ENCODE measurements around the gene APCDD1.
"Not testable (repeated sequence)": the region's sequence is repeated elsewhere in the genome, so short reads cannot be mapped to it uniquely, and the experiment has no call there.

APCDD1 gene

DNA sequence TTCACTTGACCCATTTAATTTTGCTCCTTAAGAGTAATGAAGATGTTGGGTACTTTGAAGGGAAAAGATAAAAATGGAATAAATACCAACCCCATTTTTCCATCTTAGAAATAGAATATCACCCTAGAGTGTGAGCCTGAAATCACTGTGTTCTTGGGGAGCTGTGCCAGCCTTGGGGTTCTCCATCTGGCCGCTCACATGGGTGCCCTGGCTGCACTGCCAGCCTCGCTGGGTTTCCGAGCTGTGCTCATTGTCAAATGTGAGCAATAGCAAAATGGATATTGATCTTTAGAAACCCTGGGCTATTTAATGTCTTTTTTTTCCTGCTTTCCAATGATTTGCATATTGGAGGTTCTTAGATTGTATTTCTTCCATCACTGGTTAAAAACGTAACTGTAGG lies 9.3 kb downstream of the APCDD1 start:
- no peak for FAIRE-seq

DNA sequence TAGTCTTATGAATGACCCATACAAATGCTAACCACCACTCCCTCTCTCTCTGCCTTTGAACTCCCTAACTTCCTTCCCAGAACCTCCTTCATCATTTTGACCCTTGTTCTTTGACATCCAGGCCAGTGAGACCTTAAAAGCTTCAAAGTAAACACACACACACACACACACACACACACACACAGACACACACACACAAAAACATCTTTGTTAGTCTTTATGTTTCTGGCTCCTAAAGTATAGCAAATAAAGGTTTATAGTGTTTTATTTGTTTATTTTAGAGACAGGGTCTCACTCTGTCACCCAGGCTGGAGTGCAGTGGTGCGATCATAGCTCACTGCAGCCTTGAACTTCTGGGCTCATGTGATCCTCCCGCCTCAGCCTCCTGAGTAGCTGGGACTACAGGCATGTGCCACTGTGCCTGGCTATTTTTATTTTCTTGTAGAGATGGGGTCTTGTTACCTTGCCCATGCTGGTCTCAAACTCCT lies 9.8 kb downstream of the APCDD1 start:
- not testable (repeated sequence) for FAIRE-seq

DNA sequence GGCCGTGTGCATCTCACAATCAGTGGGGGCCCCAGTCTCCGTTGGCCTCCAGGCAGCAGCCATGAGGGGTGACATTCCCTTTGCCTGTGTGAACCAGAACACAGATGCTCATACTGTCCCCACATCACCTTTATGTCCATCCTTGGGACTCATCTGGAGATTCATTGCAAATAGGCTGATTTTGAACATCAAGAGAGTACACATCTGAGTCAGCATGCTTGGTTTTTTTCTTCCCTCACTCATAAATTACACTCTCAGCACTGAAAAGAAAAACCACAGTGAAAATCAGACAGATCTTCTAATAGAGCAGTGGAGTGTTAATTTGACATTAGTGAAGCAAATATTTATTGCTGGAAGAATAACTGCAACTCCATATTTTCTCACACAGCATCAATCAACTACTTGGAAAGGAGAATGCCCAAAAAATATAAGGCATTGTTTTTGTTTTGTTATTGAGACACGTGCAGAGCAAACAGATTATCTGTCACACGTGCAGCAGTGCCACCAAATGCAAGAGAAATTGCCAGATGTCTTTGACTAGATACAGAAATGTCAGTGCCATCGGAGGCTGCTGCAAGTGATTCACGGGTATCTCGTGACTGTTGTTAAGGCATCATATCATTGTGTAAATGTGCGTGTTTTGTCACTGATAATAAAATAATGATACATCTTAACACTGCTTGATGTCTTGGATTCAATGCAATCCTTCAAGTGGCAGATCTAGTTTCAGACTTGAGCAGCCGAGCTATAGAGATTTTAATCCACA lies 10.9 kb downstream of the APCDD1 start:
- FAIRE-seq, result no peak

DNA sequence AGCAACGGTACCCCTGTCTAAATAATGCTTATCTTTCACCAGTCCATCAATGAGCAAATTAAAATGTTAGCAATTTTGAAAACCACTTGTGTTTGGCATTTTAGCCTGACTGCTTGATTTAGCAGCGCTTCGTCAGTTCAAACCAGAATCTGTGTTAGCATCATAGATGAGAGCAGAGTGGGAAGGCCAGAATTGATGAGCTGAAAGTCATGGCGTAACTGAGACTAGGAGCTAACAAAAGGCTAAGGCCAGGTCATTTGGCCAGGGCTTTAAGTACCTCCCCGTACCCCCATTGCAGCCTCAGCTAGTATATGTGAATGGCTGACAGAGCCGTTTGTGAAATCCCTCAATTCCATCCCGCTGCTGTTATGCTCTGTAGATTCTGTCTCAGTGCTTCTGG lies 16.0 kb downstream of the APCDD1 start:
- no peak for FAIRE-seq

DNA sequence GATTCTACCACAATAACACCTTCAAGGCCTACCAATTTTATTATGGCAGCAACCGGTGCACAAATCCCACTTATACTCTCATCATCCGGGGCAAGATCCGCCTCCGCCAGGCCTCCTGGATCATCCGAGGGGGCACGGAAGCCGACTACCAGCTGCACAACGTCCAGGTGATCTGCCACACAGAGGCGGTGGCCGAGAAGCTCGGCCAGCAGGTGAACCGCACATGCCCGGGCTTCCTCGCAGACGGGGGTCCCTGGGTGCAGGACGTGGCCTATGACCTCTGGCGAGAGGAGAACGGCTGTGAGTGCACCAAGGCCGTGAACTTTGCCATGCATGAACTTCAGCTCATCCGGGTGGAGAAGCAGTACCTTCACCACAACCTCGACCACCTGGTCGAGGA lies 17.1 kb downstream of the APCDD1 start:
- FAIRE-seq, result no peak

DNA sequence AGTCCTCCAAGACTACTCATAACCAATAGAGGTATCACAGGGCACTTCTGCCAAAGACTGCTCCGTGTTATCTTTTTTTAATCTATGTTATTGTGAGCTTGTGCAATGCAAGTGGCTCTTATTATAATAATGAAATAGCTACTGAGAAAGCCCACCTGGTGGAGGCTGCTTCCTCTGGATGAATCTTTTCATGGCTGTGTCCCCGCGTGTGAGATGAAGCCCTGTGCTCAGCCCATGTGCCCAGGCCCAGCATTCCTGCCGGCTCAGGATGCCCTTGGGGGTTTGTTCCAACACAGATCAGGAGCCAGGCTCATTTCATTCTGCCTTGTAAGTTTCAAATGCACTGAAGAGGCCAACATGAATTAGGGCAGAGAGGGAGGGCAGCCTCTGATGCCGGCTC lies 18.7 kb downstream of the APCDD1 start:
- no peak for FAIRE-seq

DNA sequence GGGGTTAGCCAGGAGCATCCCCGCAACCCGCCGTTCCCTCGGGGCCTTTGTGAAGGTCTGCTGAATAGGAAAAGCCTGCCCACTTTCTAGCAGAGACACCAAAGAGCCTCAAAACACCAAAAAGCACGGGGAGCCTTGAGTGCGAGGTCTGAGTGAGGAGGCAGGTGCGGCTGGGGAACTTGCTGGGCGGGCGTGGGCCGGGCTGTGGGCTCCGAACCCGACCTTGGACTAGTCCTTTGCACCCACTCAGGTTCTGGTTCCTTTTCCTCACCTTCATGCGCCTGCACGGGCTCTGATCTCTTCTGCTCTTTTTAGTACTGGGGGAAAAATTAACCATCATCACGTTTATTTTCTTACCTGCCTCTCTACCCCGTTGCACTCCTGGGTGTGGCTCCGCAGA lies 19.9 kb downstream of the APCDD1 start:
- FAIRE-seq, result no peak

DNA sequence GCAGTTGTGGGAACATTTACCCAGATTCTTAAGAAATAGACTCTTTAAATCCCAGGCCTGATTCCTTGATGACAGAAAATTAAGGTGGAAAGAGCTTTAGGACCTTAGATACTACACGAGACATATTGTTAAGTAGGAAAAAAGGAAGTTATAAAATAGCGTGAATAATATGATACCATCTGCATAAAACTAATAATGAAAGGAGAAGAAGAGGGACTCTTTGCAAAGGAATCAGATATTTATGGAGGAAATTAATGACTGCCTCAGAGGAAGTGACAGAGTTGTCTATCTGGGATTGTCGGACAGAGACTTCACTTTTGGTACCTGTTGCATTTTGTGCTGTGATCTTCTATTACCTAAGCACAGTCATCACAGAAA lies 20.8 kb downstream of the APCDD1 start:
- no peak for FAIRE-seq

DNA sequence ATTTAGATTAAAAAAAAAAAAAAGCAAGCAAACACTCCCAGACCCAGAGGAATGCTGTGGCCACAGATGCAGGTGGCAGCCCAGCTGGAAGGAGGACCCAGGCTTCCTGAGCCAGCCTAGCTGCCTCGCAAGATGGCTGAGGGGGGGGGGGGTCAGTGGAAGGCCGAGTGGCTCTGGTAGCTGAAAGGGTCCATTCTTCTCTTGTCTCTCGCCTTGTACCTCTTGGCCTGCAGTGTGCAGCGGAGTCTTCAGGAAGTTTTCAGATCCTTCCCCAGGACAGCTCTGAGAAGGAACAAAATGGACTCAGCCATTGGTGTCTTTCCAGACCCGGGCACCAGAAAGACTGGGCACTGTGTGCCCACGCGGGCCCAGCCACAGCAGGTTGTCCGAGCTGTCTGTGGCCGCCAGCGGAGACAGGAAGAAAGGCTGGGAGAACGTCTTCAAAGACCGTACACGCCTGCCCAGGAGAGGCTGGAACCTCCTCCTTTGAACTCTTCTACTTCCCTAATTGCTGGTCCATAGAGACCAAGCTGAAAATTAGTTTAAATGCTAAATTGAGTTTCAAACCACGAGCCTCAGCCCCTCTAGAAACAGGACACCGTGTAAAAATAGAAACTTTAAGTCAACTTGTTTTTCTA lies 21.3 kb downstream of the APCDD1 start:
- no peak for FAIRE-seq

- FAIRE-seq, result no peak
These were observed 21.9 kb downstream of the APCDD1 start for GRCh38 chr18:10476338-10476791.

DNA sequence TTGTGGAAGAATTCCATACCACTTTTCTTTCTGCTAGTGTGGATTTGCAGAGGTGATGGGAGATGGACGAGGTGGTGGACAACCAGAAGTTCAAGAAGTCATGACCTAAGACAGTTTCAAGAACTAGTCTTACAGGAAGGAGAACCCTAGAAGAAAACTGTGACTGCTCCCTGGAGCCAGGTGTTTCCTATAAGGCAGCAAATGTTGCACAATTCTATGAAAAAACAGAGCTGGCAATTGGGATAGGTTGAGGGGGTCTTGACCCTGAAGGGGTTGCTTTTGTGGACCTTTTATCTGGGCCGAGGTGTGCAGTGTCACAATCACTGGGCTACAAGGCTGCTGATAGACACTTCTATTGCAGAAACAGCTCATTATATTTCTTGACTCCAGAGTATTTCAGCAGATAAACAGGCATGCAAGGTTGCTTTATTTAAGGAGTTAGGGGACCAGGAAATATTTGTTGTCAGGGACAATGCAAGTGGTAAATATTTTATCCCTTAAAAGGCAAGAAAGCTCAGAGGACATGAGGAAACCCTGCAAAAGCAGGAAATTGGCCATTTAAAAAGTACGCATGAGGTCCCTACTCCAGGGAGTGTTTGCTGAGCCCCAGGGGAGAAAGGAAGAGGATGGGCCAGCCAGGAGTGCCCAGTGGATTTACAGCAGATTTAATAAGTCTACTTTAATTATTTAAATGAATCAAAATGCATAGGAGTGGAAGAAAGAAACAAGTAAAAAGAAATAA lies 22.9 kb downstream of the APCDD1 start:
- no peak for FAIRE-seq

- FAIRE-seq, result no peak
These were observed 23.4 kb downstream of the APCDD1 start for GRCh38 chr18:10477863-10478260.

GRCh38 chr18:10481831-10482230 lies 27.4 kb downstream of the APCDD1 start:
- FAIRE-seq, result no peak

DNA sequence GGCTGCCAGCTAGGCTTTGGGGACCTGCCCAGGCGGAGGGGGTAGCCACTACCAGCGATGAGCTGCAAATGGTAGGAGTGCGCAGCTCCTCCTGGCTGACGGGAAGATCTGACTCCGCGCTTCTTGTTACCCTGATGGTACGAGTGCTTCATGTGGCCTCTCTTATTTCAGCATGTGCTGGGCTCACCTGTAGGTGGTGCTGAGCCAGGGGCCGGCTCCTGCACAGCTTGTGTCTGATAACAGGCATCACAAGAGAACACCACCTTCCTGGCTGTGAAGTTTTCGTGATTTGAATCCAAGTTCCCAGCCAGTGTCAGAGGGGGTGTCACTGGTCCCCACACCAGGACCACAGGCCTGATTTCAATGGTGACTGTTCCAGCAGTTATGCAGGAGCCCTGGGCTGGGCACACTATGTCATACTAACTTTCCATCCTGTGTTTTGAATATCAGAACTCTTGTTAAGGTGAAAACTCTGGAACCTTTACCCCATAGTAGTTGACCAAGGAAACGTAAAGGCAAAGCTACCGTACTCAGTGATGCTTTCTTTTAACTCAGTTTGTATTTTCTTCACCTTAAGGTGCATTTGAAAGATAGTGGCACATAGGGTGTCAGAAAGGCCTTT lies 28.0 kb downstream of the APCDD1 start:
- no peak for FAIRE-seq

GRCh38 chr18:10482985-10483949 lies 28.8 kb downstream of the APCDD1 start:
- no peak for FAIRE-seq

DNA sequence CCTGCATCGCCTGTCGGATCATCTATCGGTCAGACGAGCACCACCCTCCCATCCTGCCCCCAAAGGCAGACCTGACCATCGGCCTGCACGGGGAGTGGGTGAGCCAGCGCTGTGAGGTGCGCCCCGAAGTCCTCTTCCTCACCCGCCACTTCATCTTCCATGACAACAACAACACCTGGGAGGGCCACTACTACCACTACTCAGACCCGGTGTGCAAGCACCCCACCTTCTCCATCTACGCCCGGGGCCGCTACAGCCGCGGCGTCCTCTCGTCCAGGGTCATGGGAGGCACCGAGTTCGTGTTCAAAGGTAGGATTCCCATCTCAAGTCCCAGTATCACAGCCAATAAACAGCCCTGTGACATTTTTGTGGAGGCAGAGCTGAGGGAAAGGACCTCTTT lies 31.0 kb downstream of the APCDD1 start:
- FAIRE-seq, result no peak

DNA sequence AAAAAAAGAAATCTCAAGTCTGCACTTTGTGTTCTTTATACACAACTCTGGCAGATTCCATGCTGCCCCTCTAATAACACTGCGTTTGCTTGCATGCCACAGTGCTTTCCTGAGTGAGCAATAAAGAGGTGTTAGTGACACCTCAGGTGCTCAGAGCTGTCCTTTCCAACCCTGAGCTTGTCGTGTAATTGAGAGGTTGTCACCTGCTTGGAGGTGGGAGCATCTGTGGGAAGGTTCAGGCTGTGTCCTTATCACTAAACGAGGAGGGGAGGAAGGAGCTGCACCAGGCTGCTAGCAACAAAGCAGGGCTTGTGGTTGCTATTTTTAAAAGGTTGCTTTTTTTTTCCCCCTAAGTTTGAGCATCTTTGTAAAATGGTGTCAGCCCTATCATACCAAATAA lies 31.9 kb downstream of the APCDD1 start:
- no peak for FAIRE-seq

GRCh38 chr18:10487154-10487553 lies 32.7 kb downstream of the APCDD1 start:
- FAIRE-seq, result no peak

GRCh38 chr18:10488017-10488416 lies 33.6 kb downstream of the APCDD1 start:
- no peak for FAIRE-seq

GRCh38 chr18:10490401-10491165 lies 36.1 kb downstream of the APCDD1 start:
- FAIRE-seq, result no peak

- FAIRE-seq, result no peak
These were observed 41.5 kb downstream of the APCDD1 start for GRCh38 chr18:10495936-10496335.
